GM19452 (cell line): Measurements from ENCODE around the gene CLEC16A.
"Not testable (repeated sequence)": the region's sequence is repeated elsewhere in the genome, so short reads cannot be mapped to it uniquely, and the experiment has no call there.

ENCODE experiments used
- ATAC-seq: cut with Tn5 transposase; IDR thresholded peaks from one replicate; pipeline ENCODE4 v1.9.1; 2021; ENCODE audit not compliant: unreplicated experiment

The CLEC16A gene

GRCh38 chr16:10923146-10923649 is 21.2 kb upstream of the CLEC16A start:
- ATAC-seq = no peak

- ATAC-seq = no peak
Observed at GRCh38 chr16:10923650-10924214, 20.6 kb upstream of the CLEC16A start.

- not testable (repeated sequence) for ATAC-seq
Observed at GRCh38 chr16:10925285-10925684, 19.1 kb upstream of the CLEC16A start.

- no peak for ATAC-seq
Observed at GRCh38 chr16:10926094-10926493, 18.3 kb upstream of the CLEC16A start.

- no peak for ATAC-seq
Observed at GRCh38 chr16:10926867-10927266, 17.5 kb upstream of the CLEC16A start.

GRCh38 chr16:10927497-10928112 is 16.8 kb upstream of the CLEC16A start:
- no peak for ATAC-seq

GRCh38 chr16:10929097-10929496 is 15.3 kb upstream of the CLEC16A start:
- ATAC-seq = not testable (repeated sequence)

GRCh38 chr16:10929853-10930754 is 14.3 kb upstream of the CLEC16A start:
- ATAC-seq = no peak

GRCh38 chr16:10930755-10931093 is 13.6 kb upstream of the CLEC16A start:
- ATAC-seq = no peak

- no peak for ATAC-seq
Observed at GRCh38 chr16:10931134-10931533, 13.2 kb upstream of the CLEC16A start.

GRCh38 chr16:10931977-10932632 is 12.3 kb upstream of the CLEC16A start:
- no peak for ATAC-seq

- ATAC-seq = no peak
Observed at GRCh38 chr16:10932959-10933710, 11.2 kb upstream of the CLEC16A start.

- ATAC-seq = no peak
Observed at GRCh38 chr16:10933865-10934264, 10.5 kb upstream of the CLEC16A start.

- ATAC-seq = no peak
Observed at GRCh38 chr16:10934325-10935107, 9.8 kb upstream of the CLEC16A start.

GRCh38 chr16:10935226-10935915 is 9.0 kb upstream of the CLEC16A start:
- ATAC-seq = no peak

GRCh38 chr16:10936272-10936984 is 7.9 kb upstream of the CLEC16A start:
- no peak for ATAC-seq

GRCh38 chr16:10937068-10937859 is 7.1 kb upstream of the CLEC16A start:
- no peak for ATAC-seq

- ATAC-seq = no peak
Observed at GRCh38 chr16:10938321-10938720, 6.0 kb upstream of the CLEC16A start.
